H1 (cell line): ENCODE results near the gene SLC25A30. TPM values are rescaled to one million over a fixed set of nuclear protein-coding genes. Genes with fewer than 3 reads are reported as not detected.

Experiments
- CTCF ChIA-PET: fragments of 300-600 bp; sonication (Branson Sonifier 250); formaldehyde crosslinking; loops from one replicate; lab custom pipeline; 2021; ENCODE audit not compliant: partially characterized antibody; lab: Charles Lee
- POLR2A ChIA-PET: fragments of 300-600 bp; sonication (Branson Sonifier 250); formaldehyde crosslinking; loops from one replicate; lab custom pipeline; 2021; ENCODE audit warnings: inconsistent platforms; ENCODE audit not compliant: partially characterized antibody; lab: Charles Lee
- DNase-seq, 2 experiments: peaks; one replicate each; pipeline versions ENCODE4 v3.0.0 to v3.0.0-alpha.2; 2010 to 2022; ENCODE audit warnings: low spot score in 2 of 2, low read depth in 1 of 2, mixed read lengths in 1 of 2
- FAIRE-seq: peaks from 2 replicates; lab custom pipeline; 2011; peaks lifted over from hg19 to GRCh38; lab: Jason Lieb, UNC
- H2AFZ ChIP-seq: 2 replicates; pipeline ENCODE4 v1.8.1; 2012; ENCODE audit warnings: low read length, inconsistent platforms
- H2AK5ac ChIP-seq: 2 replicates; pipeline ENCODE4 v1.6.1; 2013; ENCODE audit warnings: low read depth, low read length
- H2BK120ac ChIP-seq: replicated peaks from 2 replicates; pipeline ENCODE3; 2013; ENCODE audit warnings: low read depth, low read length, inconsistent platforms
- H2BK12ac ChIP-seq: 2 replicates; pipeline ENCODE4 v1.6.1; 2013; ENCODE audit warnings: low read depth, low read length
- H2BK15ac ChIP-seq: 2 replicates; pipeline ENCODE4 v1.6.1; 2013; ENCODE audit warnings: low read length
- H2BK20ac ChIP-seq: 2 replicates; pipeline ENCODE4 v1.6.1; 2013; ENCODE audit warnings: low read length
- H2BK5ac ChIP-seq: 2 replicates; pipeline ENCODE4 v1.6.1; 2013; ENCODE audit warnings: low read depth, low read length
- H3K14ac ChIP-seq: 2 replicates; pipeline ENCODE4 v1.6.1; 2013; ENCODE audit warnings: inconsistent platforms; ENCODE audit not compliant: insufficient read length
- H3K18ac ChIP-seq: 2 replicates; pipeline ENCODE4 v1.6.1; 2013; ENCODE audit warnings: low read length; ENCODE audit errors: extremely low read depth
- H3K23ac ChIP-seq: 2 replicates; pipeline ENCODE4 v1.6.1; 2013; ENCODE audit warnings: inconsistent platforms; ENCODE audit not compliant: insufficient read length
- H3K23me2 ChIP-seq: 2 replicates; pipeline ENCODE4 v1.6.1; 2013; ENCODE audit warnings: low read depth, low read length
- H3K27ac ChIP-seq: 2 replicates; pipeline ENCODE4 v1.6.1; 2011; ENCODE audit warnings: low read depth, low read length, inconsistent platforms
- H3K27me3 ChIP-seq, 4 experiments: replicated peaks in 1 of 4; 1 replicate in 1 of 4; 2 replicates in 3 of 4; pipeline versions ENCODE4 v1.6.1 to v1.8.1; 2011 to 2013; ENCODE audit warnings: low read length in 3 of 4, mild to moderate bottlenecking in 3 of 4, inconsistent platforms in 2 of 4, mixed read lengths in 2 of 4, moderate library complexity in 1 of 4; ENCODE audit not compliant: control insufficient read depth in 3 of 4, insufficient read depth in 3 of 4; ENCODE audit errors: extremely low read depth in 1 of 4
- H3K36me3 ChIP-seq, 4 experiments: 2 replicates each; pipeline versions ENCODE4 v1.6.1 to v1.8.1; 2011 to 2013; ENCODE audit warnings: mild to moderate bottlenecking in 4 of 4, low read length in 3 of 4, moderate library complexity in 2 of 4, control low read depth in 1 of 4, inconsistent platforms in 1 of 4; ENCODE audit not compliant: insufficient read depth in 4 of 4, control insufficient read depth in 2 of 4
- H3K4ac ChIP-seq: replicated peaks from 2 replicates; pipeline ENCODE3; 2013; ENCODE audit warnings: low read length, low read depth, mixed read lengths, inconsistent platforms; ENCODE audit not compliant: insufficient read length
- H3K4me1 ChIP-seq, 4 experiments: replicated peaks in 1 of 4; 1 replicate in 1 of 4; 2 replicates in 3 of 4; pipeline versions ENCODE4 v1.6.1 to v1.8.1; 2011 to 2013; ENCODE audit warnings: low read length in 3 of 4, inconsistent platforms in 2 of 4, mixed read lengths in 1 of 4; ENCODE audit not compliant: insufficient read depth in 4 of 4, control insufficient read depth in 3 of 4
- H3K4me2 ChIP-seq, 2 experiments: 2 replicates each; pipeline versions ENCODE4 v1.6.1 to v1.8.1; 2011 to 2013; ENCODE audit warnings: low read depth in 2 of 2, low read length in 2 of 2, control low read depth in 1 of 2, inconsistent platforms in 1 of 2, mild to moderate bottlenecking in 1 of 2; ENCODE audit not compliant: insufficient read depth in 1 of 2
- H3K4me3 ChIP-seq, 4 experiments: fragments of 200-600, 300-600 bp in 1 of 4; sonication (generic), shearing (Covaris generic), sonication (Bioruptor Twin) in 1 of 4; 2 replicates each; pipeline versions ENCODE4 v1.5.1 to v1.8.1; 2011 to 2016; ENCODE audit warnings: low read length in 4 of 4, low read depth in 3 of 4, control low read depth in 2 of 4, inconsistent platforms in 2 of 4, mild to moderate bottlenecking in 2 of 4, mixed read lengths in 1 of 4, moderate library complexity in 1 of 4; ENCODE audit not compliant: insufficient read depth in 2 of 4; ENCODE audit errors: extremely low read depth in 1 of 4
- H3K56ac ChIP-seq: replicated peaks from 2 replicates; pipeline ENCODE3; 2013; ENCODE audit warnings: low read depth, mild to moderate bottlenecking, mixed read lengths, low read length, inconsistent platforms; ENCODE audit not compliant: insufficient read length
- H3K79me1 ChIP-seq: 2 replicates; pipeline ENCODE4 v1.6.1; 2013; ENCODE audit warnings: low read depth, low read length, control low read depth
- H3K79me2 ChIP-seq, 2 experiments: 2 replicates each; pipeline versions ENCODE4 v1.6.1 to v1.8.1; 2012 to 2013; ENCODE audit warnings: low read length in 2 of 2, mild to moderate bottlenecking in 2 of 2, inconsistent platforms in 1 of 2; ENCODE audit not compliant: insufficient read depth in 2 of 2, control insufficient read depth in 1 of 2
- H3K9ac ChIP-seq, 4 experiments: replicated peaks in 1 of 4; 1 replicate in 1 of 4; 2 replicates in 3 of 4; pipeline versions ENCODE4 v1.6.1 to v1.8.1; 2011 to 2013; ENCODE audit warnings: low read depth in 3 of 4, low read length in 3 of 4, control low read depth in 2 of 4, mild to moderate bottlenecking in 2 of 4, moderate library complexity in 2 of 4, inconsistent platforms in 1 of 4; ENCODE audit errors: extremely low read depth in 1 of 4
- H3K9me3 ChIP-seq, 2 experiments: 2 replicates each; pipeline versions ENCODE4 v1.6.1 to v1.8.1; 2012 to 2013; ENCODE audit warnings: mild to moderate bottlenecking in 2 of 2, moderate library complexity in 2 of 2, control low read depth in 1 of 2, inconsistent platforms in 1 of 2, low read depth in 1 of 2, low read length in 1 of 2, mixed read lengths in 1 of 2; ENCODE audit not compliant: insufficient read depth in 2 of 2
- H4K20me1 ChIP-seq, 2 experiments: replicated peaks in 1 of 2; 2 replicates each; pipeline versions ENCODE3 to v1.8.1; 2011 to 2013; ENCODE audit warnings: inconsistent platforms in 2 of 2, low read length in 2 of 2, mild to moderate bottlenecking in 1 of 2; ENCODE audit not compliant: insufficient read depth in 2 of 2, control insufficient read depth in 1 of 2
- H4K5ac ChIP-seq: 2 replicates; pipeline ENCODE4 v1.6.1; 2013; ENCODE audit warnings: low read length, low read depth, mixed read lengths, inconsistent platforms; ENCODE audit not compliant: insufficient read length
- H4K8ac ChIP-seq: 2 replicates; pipeline ENCODE4 v1.8.0; 2013; ENCODE audit warnings: mild to moderate bottlenecking, moderate library complexity, low read length, inconsistent platforms; ENCODE audit not compliant: insufficient read depth; ENCODE audit errors: extremely low read depth
- H4K91ac ChIP-seq: replicated peaks from 2 replicates; pipeline ENCODE3; 2013; ENCODE audit warnings: low read length, mixed read lengths, inconsistent platforms; ENCODE audit not compliant: insufficient read length
- CTBP2 ChIP-seq: IDR thresholded peaks from 2 replicates; pipeline ENCODE4 v1.7.0; 2011; ENCODE audit warnings: borderline replicate concordance, mild to moderate bottlenecking, moderate library complexity, mixed read lengths, low read length; ENCODE audit not compliant: insufficient read depth, insufficient read length
- GTF2F1 ChIP-seq: IDR thresholded peaks from 2 replicates; pipeline ENCODE4 v1.6.1; 2012; ENCODE audit warnings: low read depth, low read length, improper control_type of control experiment, borderline replicate concordance
- JUN ChIP-seq: IDR thresholded peaks from 2 replicates; pipeline ENCODE4 v1.6.1; 2011; ENCODE audit warnings: low read depth, mild to moderate bottlenecking, improper control_type of control experiment, low read length
- PHF8 ChIP-seq: fragments of 200-600 bp; sonication (generic); conservative IDR thresholded peaks from 2 replicates; pipeline ENCODE4 v1.7.1; 2012; ENCODE audit warnings: low read depth, mild to moderate bottlenecking, inconsistent platforms, low read length, moderate library complexity
- RXRA ChIP-seq: IDR thresholded peaks from 2 replicates; pipeline ENCODE4 v1.6.1; 2011; ENCODE audit warnings: low read depth, mild to moderate bottlenecking, low read length, moderate library complexity; ENCODE audit not compliant: insufficient read depth
- TAF1 ChIP-seq: IDR thresholded peaks from 2 replicates; pipeline ENCODE4 v1.6.1; 2011; ENCODE audit warnings: mild to moderate bottlenecking, low read depth, low read length
- ZNF274 ChIP-seq: IDR thresholded peaks from 2 replicates; pipeline ENCODE4 v1.7.0; 2012; ENCODE audit warnings: low read length, borderline replicate concordance; ENCODE audit errors: extremely low read depth
- WGBS, 2 experiments: shearing (Covaris generic) in 1 of 2; methylation state at CpG; one replicate each; pipeline versions ENCODE4 v1.1.6 to v1.1.7; 2013 to 2015; ENCODE audit warnings: low lambda C conversion rate in 2 of 2, mixed read lengths in 2 of 2, inconsistent platforms in 1 of 2, low coverage in 1 of 2, missing lambda C conversion rate in 1 of 2; ENCODE audit not compliant: insufficient replicate concordance in 2 of 2, insufficient coverage in 1 of 2, insufficient read length in 1 of 2; ENCODE audit errors: extremely low coverage in 1 of 2, missing lambda C conversion rate in 1 of 2; 5-methylcytosine and 5-hydroxymethylcytosine counted together
- polyA plus RNA-seq, 7 experiments: library from polyadenylated mRNA; depleted of rRNA in 3 of 7; stranded (reverse) in 5 of 7; unstranded in 2 of 7; fragments of >200 nt in 5 of 7; fragments of 200-250 nt in 2 of 7; gene quantifications; 1 replicate in 5 of 7; 2 replicates in 1 of 7; 4 replicates in 1 of 7; pipeline versions ENCODE4 v1.2.1 to v1.2.3, GENCODE V29; 2011 to 2013; ENCODE audit warnings: missing spikeins in 2 of 7, mixed read lengths in 2 of 7
- total RNA-seq: library from RNA; stranded (reverse); fragmentation: NEBNext Ultra II Directional; extraction: Animal tissue kit (Norgen Biotek cat#: 25700); gene quantifications from 2 replicates; pipeline ENCODE4 v1.2.1, GENCODE V29; 2021

SLC25A30 gene
- total and polyA plus RNA-seq, 2 of the 8 experiments (the other 6 are each of a cell fraction or from before 2014, with no cell fraction given), result 2.1 to 8.7 TPM

DNA sequence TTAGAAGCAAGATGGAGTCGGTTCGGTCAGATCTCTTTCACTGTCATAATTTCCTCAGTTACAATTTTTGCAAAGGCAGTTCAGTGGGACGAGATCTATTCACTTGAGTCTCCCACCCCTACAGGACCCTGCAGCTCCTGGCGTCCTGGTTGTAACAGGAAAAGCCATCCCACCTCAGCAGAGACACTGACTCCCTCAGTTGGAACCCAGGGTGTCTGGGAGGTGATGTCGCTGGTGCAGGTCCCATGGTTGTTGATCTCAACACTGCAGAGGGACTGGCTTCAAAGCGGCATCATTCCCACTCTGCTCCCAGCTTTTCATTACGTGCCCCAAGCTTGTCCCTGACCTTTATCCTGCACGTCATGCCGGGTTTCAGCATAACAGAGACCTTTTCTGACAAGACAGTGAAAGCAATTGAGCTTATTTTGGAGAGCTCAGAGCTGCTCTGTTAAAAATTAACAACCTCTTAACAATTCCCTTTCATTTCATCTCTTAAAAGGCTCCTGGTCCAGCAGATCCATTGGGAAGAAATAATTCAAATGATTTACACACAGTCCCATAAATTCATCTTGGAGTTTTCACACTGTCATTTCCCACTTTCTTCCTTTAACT lies 29.0 kb upstream of the SLC25A30 start:
- Histone ChIP-seq H2BK15ac (no peak overlapping the region), H3K27ac (no peak overlapping the region), H4K91ac (no peak overlapping the region), H2BK120ac (no peak overlapping the region), H3K56ac (no peak overlapping the region), H2BK12ac (no peak overlapping the region), H3K4me2 (no peak overlapping the region), H2BK20ac (no peak overlapping the region)
- WGBS, 2 experiments, result 78% methylated on average over 9 of the region's 9 CpGs; no CpG with 5 or more reads in 1 of the 2 experiments
- CTCF ChIA-PET, result interaction anchor here (0.7 to 1.9 kb wide), 3 partner anchors 11 to 76 kb away, joined by 3 to 7 read pairs (median 3); no protein-coding TSS in a partner anchor
- no peak for TF ChIP-seq CTBP2
- no peak for TF ChIP-seq JUN
- TF ChIP-seq PHF8, result no peak
- TF ChIP-seq TAF1, result no peak
- TF ChIP-seq GTF2F1, result no peak
- no peak for TF ChIP-seq ZNF274
- TF ChIP-seq RXRA, result no peak
- TF ChIP-seq, all 59 proteins: peak for 0
- Histone ChIP-seq H4K5ac (no peak overlapping the region), H3K4ac (no peak overlapping the region), H3K14ac (no peak overlapping the region), H3K4me1 (no peaks in the 10 kb centered on the region), H3K23ac (no peak overlapping the region), H3K4me3 (no peak overlapping the region), H4K20me1 (no peaks in the 10 kb centered on the region), H2AFZ (peak overlapping the region; percentile 66), H3K23me2 (no peaks in the 10 kb centered on the region), H2AK5ac (no peak overlapping the region), H2BK5ac (no peak overlapping the region), H4K8ac (no peak overlapping the region), H3K18ac (no peak overlapping the region), H3K79me2 (no peaks in the 10 kb centered on the region), H3K36me3 (no peaks in the 10 kb centered on the region), H3K79me1 (no peaks in the 10 kb centered on the region), H3K27me3 (no peaks in the 10 kb centered on the region), H3K9ac (no peak overlapping the region), H3K9me3 (no peaks in the 10 kb centered on the region)
- FAIRE-seq, result no peak
- POLR2A ChIA-PET, result interaction anchor here (0.6 kb wide), 1 partner anchor 105 kb away, joined by 3 read pairs; no protein-coding TSS in a partner anchor
- no peak for DNase-seq
